Measurements from ENCODE around the gene TAMALIN. TPM values are rescaled to one million over a fixed set of nuclear protein-coding genes. Genes with fewer than 3 reads are reported as not detected.

The TAMALIN gene
- total and polyA plus RNA-seq, 2 of the 4 experiments (the other 2 are of a cell fraction): 2.7 to 5.3 TPM

- Histone ChIP-seq H3K27ac (ENCODE audit: insufficient read depth, low read length) (no peak overlapping the region), H3K56ac (ENCODE audit: extremely low read depth, insufficient read depth, low read length) (no peak overlapping the region), H2AK9ac (replicated peaks; ENCODE audit: low read depth, low read length, poor library complexity) (no peak overlapping the region), H3K9me1 (ENCODE audit: insufficient read depth, low read length) (peaks cover 14% of the 10 kb centered on the region; the same call in 1 of the 2 replicates), H3K36me3 (ENCODE audit: control insufficient read depth, insufficient read depth, low read length) (peaks cover 43% of the 10 kb centered on the region), H3K9me3 (ENCODE audit: control insufficient read depth, insufficient read depth, low read length) (no peaks in the 10 kb centered on the region), H2AFZ (replicated peaks; ENCODE audit: low read length, poor library complexity) (no peak overlapping the region), H3K9ac (ENCODE audit: low read depth, low read length) (no peak overlapping the region), H3K27me3 (ENCODE audit: control insufficient read depth, insufficient read depth, low read length) (no peaks in the 10 kb centered on the region), H2BK15ac (ENCODE audit: low read depth, low read length) (no peak overlapping the region), H4K91ac (ENCODE audit: insufficient read depth, low read depth, low read length) (no peak overlapping the region), H3K18ac (ENCODE audit: low read depth, low read length) (no peak overlapping the region), H3K4me3 (ENCODE audit: insufficient read depth, low read depth, low read length) (no peak overlapping the region; the same call in 1 of the 2 replicates), H3K14ac (replicated peaks; ENCODE audit: low read depth, low read length) (no peak overlapping the region), H2BK5ac (ENCODE audit: low read depth, low read length, poor library complexity, severe bottlenecking) (no peak overlapping the region), H2AK5ac (ENCODE audit: low read depth, low read length) (no peak overlapping the region), H3K4me2 (ENCODE audit: low read depth, low read length) (no peak overlapping the region), H4K8ac (ENCODE audit: low read depth in 2 of 2, low read length in 2 of 2) (no peak overlapping the region), H3K4ac (ENCODE audit: low read depth, low read length) (no peak overlapping the region), H4K5ac (ENCODE audit: low read depth, low read length) (no peak overlapping the region), H4K20me1 (ENCODE audit: insufficient read depth, low read length) (peaks cover 46% of the 10 kb centered on the region), H2BK120ac (ENCODE audit: low read depth, low read length) (no peak overlapping the region), H3K4me1 (ENCODE audit: control insufficient read depth, insufficient read depth, low read length) (peaks cover 18% of the 10 kb centered on the region), H3K23ac (ENCODE audit: low read depth, low read length) (no peak overlapping the region), H2BK20ac (ENCODE audit: low read depth, low read length) (no peak overlapping the region), H3K79me1 (ENCODE audit: low read depth in 1 of 2, low read length in 2 of 2) (peaks cover 0 to 57% of the 10 kb centered on the region in 2 experiments; a peak in 2 of 4 replicates)
- ATAC-seq (ENCODE audit: low read depth) (no peak), DNase-seq (no peak)
- BruUV-seq (replicated peaks): no TSS peak
- ChIA-PET POLR2A (ENCODE audit: unreplicated experiment) (no interaction called here), CTCF (no interaction called here)
- dilution Hi-C loops (cut with HindIII; ENCODE audit: low sequenced_read_pairs, unreplicated experiment): no loop called here
- WGBS, 2 experiments (ENCODE audit: extremely low coverage in 2 of 2, insufficient read length in 1 of 2): 98% methylated on average over 12 of the region's 21 CpGs; no CpG with 5 or more reads in 1 of the 2 experiments
- intact Hi-C loops (cut with micrococcal nuclease): no loop called here
- in situ Hi-C loops (cut with MboI; ENCODE audit: low sequenced_read_pairs): no loop called here
- TF ChIP-seq FOS (IDR thresholded peaks at IDR 0.05; ENCODE audit: low read depth, low read length) (no peak), CHD1 (IDR thresholded peaks at IDR 0.05; ENCODE audit: low read depth, low read length) (0 out of 2 replicates have a peak, but pooled peaks have one; percentile 79), CEBPB (IDR thresholded peaks at IDR 0.05; ENCODE audit: low read depth, low read length) (no peak), MAFK (IDR thresholded peaks at IDR 0.05; ENCODE audit: low read depth, low read length) (no peak), NFE2L2 (IDR thresholded peaks at IDR 0.05; ENCODE audit: low read depth, low read length) (no peak; the same call in 1 of the 2 replicates), RAD21 (IDR thresholded peaks at IDR 0.05; ENCODE audit: low read length) (no peak), MAZ (IDR thresholded peaks at IDR 0.05; ENCODE audit: borderline replicate concordance, low read depth, low read length) (peak; percentile 8; the same call in 1 of the 2 replicates), SMC3 (IDR thresholded peaks at IDR 0.05; ENCODE audit: low read depth, low read length) (no peak), BHLHE40 (IDR thresholded peaks at IDR 0.05; ENCODE audit: low read depth, low read length) (no peak), RCOR1 (IDR thresholded peaks at IDR 0.05; ENCODE audit: insufficient replicate concordance, low read length) (no peak)
- TF ChIP-seq, protein P1, sequence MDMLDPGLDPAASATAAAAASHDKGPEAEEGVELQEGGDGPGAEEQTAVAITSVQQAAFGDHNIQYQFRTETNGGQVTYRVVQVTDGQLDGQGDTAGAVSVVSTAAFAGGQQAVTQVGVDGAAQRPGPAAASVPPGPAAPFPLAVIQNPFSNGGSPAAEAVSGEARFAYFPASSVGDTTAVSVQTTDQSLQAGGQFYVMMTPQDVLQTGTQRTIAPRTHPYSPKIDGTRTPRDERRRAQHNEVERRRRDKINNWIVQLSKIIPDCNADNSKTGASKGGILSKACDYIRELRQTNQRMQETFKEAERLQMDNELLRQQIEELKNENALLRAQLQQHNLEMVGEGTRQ (IDR thresholded peaks at IDR 0.05; ENCODE audit: low read depth, low read length): peak; percentile 71
Measured at GRCh38 chr12:52054231-52054832, 47.6 kb downstream of the TAMALIN start.
